H1 (cell line): Measurements from ENCODE around the gene ARHGAP24. TPM values are rescaled to one million over a fixed set of nuclear protein-coding genes. Genes with fewer than 3 reads are reported as not detected.

Experiments used
- CTCF ChIA-PET: fragments of 300-600 bp; sonication (Branson Sonifier 250); formaldehyde crosslinking; loops from one replicate; lab custom pipeline; 2021; ENCODE audit not compliant: partially characterized antibody; lab: Charles Lee
- POLR2A ChIA-PET: fragments of 300-600 bp; sonication (Branson Sonifier 250); formaldehyde crosslinking; loops from one replicate; lab custom pipeline; 2021; ENCODE audit warnings: inconsistent platforms; ENCODE audit not compliant: partially characterized antibody; lab: Charles Lee
- DNase-seq, 2 experiments: peaks; one replicate each; pipeline versions ENCODE4 v3.0.0 to v3.0.0-alpha.2; 2010 to 2022; ENCODE audit warnings: low spot score in 2 of 2, low read depth in 1 of 2, mixed read lengths in 1 of 2
- FAIRE-seq: peaks from 2 replicates; lab custom pipeline; 2011; peaks lifted over from hg19 to GRCh38; lab: Jason Lieb, UNC
- H2AFZ ChIP-seq: 2 replicates; pipeline ENCODE4 v1.8.1; 2012; ENCODE audit warnings: low read length, inconsistent platforms
- H2AK5ac ChIP-seq: 2 replicates; pipeline ENCODE4 v1.6.1; 2013; ENCODE audit warnings: low read depth, low read length
- H2BK120ac ChIP-seq: replicated peaks from 2 replicates; pipeline ENCODE3; 2013; ENCODE audit warnings: low read depth, low read length, inconsistent platforms
- H2BK12ac ChIP-seq: 2 replicates; pipeline ENCODE4 v1.6.1; 2013; ENCODE audit warnings: low read depth, low read length
- H2BK15ac ChIP-seq: 2 replicates; pipeline ENCODE4 v1.6.1; 2013; ENCODE audit warnings: low read length
- H2BK20ac ChIP-seq: 2 replicates; pipeline ENCODE4 v1.6.1; 2013; ENCODE audit warnings: low read length
- H2BK5ac ChIP-seq: 2 replicates; pipeline ENCODE4 v1.6.1; 2013; ENCODE audit warnings: low read depth, low read length
- H3K14ac ChIP-seq: 2 replicates; pipeline ENCODE4 v1.6.1; 2013; ENCODE audit warnings: inconsistent platforms; ENCODE audit not compliant: insufficient read length
- H3K18ac ChIP-seq: 2 replicates; pipeline ENCODE4 v1.6.1; 2013; ENCODE audit warnings: low read length; ENCODE audit errors: extremely low read depth
- H3K23ac ChIP-seq: 2 replicates; pipeline ENCODE4 v1.6.1; 2013; ENCODE audit warnings: inconsistent platforms; ENCODE audit not compliant: insufficient read length
- H3K23me2 ChIP-seq: 2 replicates; pipeline ENCODE4 v1.6.1; 2013; ENCODE audit warnings: low read depth, low read length
- H3K27ac ChIP-seq: 2 replicates; pipeline ENCODE4 v1.6.1; 2011; ENCODE audit warnings: low read depth, low read length, inconsistent platforms
- H3K27me3 ChIP-seq, 4 experiments: replicated peaks in 1 of 4; 1 replicate in 1 of 4; 2 replicates in 3 of 4; pipeline versions ENCODE4 v1.6.1 to v1.8.1; 2011 to 2013; ENCODE audit warnings: low read length in 3 of 4, mild to moderate bottlenecking in 3 of 4, inconsistent platforms in 2 of 4, mixed read lengths in 2 of 4, moderate library complexity in 1 of 4; ENCODE audit not compliant: control insufficient read depth in 3 of 4, insufficient read depth in 3 of 4; ENCODE audit errors: extremely low read depth in 1 of 4
- H3K36me3 ChIP-seq, 4 experiments: 2 replicates each; pipeline versions ENCODE4 v1.6.1 to v1.8.1; 2011 to 2013; ENCODE audit warnings: mild to moderate bottlenecking in 4 of 4, low read length in 3 of 4, moderate library complexity in 2 of 4, control low read depth in 1 of 4, inconsistent platforms in 1 of 4; ENCODE audit not compliant: insufficient read depth in 4 of 4, control insufficient read depth in 2 of 4
- H3K4ac ChIP-seq: replicated peaks from 2 replicates; pipeline ENCODE3; 2013; ENCODE audit warnings: low read length, low read depth, mixed read lengths, inconsistent platforms; ENCODE audit not compliant: insufficient read length
- H3K4me1 ChIP-seq, 4 experiments: replicated peaks in 1 of 4; 1 replicate in 1 of 4; 2 replicates in 3 of 4; pipeline versions ENCODE4 v1.6.1 to v1.8.1; 2011 to 2013; ENCODE audit warnings: low read length in 3 of 4, inconsistent platforms in 2 of 4, mixed read lengths in 1 of 4; ENCODE audit not compliant: insufficient read depth in 4 of 4, control insufficient read depth in 3 of 4
- H3K4me2 ChIP-seq, 2 experiments: 2 replicates each; pipeline versions ENCODE4 v1.6.1 to v1.8.1; 2011 to 2013; ENCODE audit warnings: low read depth in 2 of 2, low read length in 2 of 2, control low read depth in 1 of 2, inconsistent platforms in 1 of 2, mild to moderate bottlenecking in 1 of 2; ENCODE audit not compliant: insufficient read depth in 1 of 2
- H3K4me3 ChIP-seq, 4 experiments: fragments of 200-600, 300-600 bp in 1 of 4; sonication (generic), shearing (Covaris generic), sonication (Bioruptor Twin) in 1 of 4; 2 replicates each; pipeline versions ENCODE4 v1.5.1 to v1.8.1; 2011 to 2016; ENCODE audit warnings: low read length in 4 of 4, low read depth in 3 of 4, control low read depth in 2 of 4, inconsistent platforms in 2 of 4, mild to moderate bottlenecking in 2 of 4, mixed read lengths in 1 of 4, moderate library complexity in 1 of 4; ENCODE audit not compliant: insufficient read depth in 2 of 4; ENCODE audit errors: extremely low read depth in 1 of 4
- H3K56ac ChIP-seq: replicated peaks from 2 replicates; pipeline ENCODE3; 2013; ENCODE audit warnings: low read depth, mild to moderate bottlenecking, mixed read lengths, low read length, inconsistent platforms; ENCODE audit not compliant: insufficient read length
- H3K79me1 ChIP-seq: 2 replicates; pipeline ENCODE4 v1.6.1; 2013; ENCODE audit warnings: low read depth, low read length, control low read depth
- H3K79me2 ChIP-seq, 2 experiments: 2 replicates each; pipeline versions ENCODE4 v1.6.1 to v1.8.1; 2012 to 2013; ENCODE audit warnings: low read length in 2 of 2, mild to moderate bottlenecking in 2 of 2, inconsistent platforms in 1 of 2; ENCODE audit not compliant: insufficient read depth in 2 of 2, control insufficient read depth in 1 of 2
- H3K9ac ChIP-seq, 4 experiments: replicated peaks in 1 of 4; 1 replicate in 1 of 4; 2 replicates in 3 of 4; pipeline versions ENCODE4 v1.6.1 to v1.8.1; 2011 to 2013; ENCODE audit warnings: low read depth in 3 of 4, low read length in 3 of 4, control low read depth in 2 of 4, mild to moderate bottlenecking in 2 of 4, moderate library complexity in 2 of 4, inconsistent platforms in 1 of 4; ENCODE audit errors: extremely low read depth in 1 of 4
- H3K9me3 ChIP-seq, 2 experiments: 2 replicates each; pipeline versions ENCODE4 v1.6.1 to v1.8.1; 2012 to 2013; ENCODE audit warnings: mild to moderate bottlenecking in 2 of 2, moderate library complexity in 2 of 2, control low read depth in 1 of 2, inconsistent platforms in 1 of 2, low read depth in 1 of 2, low read length in 1 of 2, mixed read lengths in 1 of 2; ENCODE audit not compliant: insufficient read depth in 2 of 2
- H4K20me1 ChIP-seq, 2 experiments: replicated peaks in 1 of 2; 2 replicates each; pipeline versions ENCODE3 to v1.8.1; 2011 to 2013; ENCODE audit warnings: inconsistent platforms in 2 of 2, low read length in 2 of 2, mild to moderate bottlenecking in 1 of 2; ENCODE audit not compliant: insufficient read depth in 2 of 2, control insufficient read depth in 1 of 2
- H4K5ac ChIP-seq: 2 replicates; pipeline ENCODE4 v1.6.1; 2013; ENCODE audit warnings: low read length, low read depth, mixed read lengths, inconsistent platforms; ENCODE audit not compliant: insufficient read length
- H4K8ac ChIP-seq: 2 replicates; pipeline ENCODE4 v1.8.0; 2013; ENCODE audit warnings: mild to moderate bottlenecking, moderate library complexity, low read length, inconsistent platforms; ENCODE audit not compliant: insufficient read depth; ENCODE audit errors: extremely low read depth
- H4K91ac ChIP-seq: replicated peaks from 2 replicates; pipeline ENCODE3; 2013; ENCODE audit warnings: low read length, mixed read lengths, inconsistent platforms; ENCODE audit not compliant: insufficient read length
- BACH1 ChIP-seq: IDR thresholded peaks from 2 replicates; pipeline ENCODE4 v1.6.1; 2012; ENCODE audit warnings: low read length, improper control_type of control experiment
- BCL11A ChIP-seq, 2 experiments: IDR thresholded peaks; one replicate each; pipeline ENCODE4 v1.6.1; 2011; ENCODE audit warnings: low read depth in 2 of 2, low read length in 2 of 2, mild to moderate bottlenecking in 2 of 2
- CHD2 ChIP-seq: IDR thresholded peaks from 2 replicates; pipeline ENCODE4 v1.6.1; 2012; ENCODE audit warnings: low read length, improper control_type of control experiment
- KDM4A ChIP-seq: IDR thresholded peaks from one replicate; pipeline ENCODE4 v1.7.1; 2012; ENCODE audit warnings: low read depth, mild to moderate bottlenecking, moderate library complexity, low read length, inconsistent platforms; ENCODE audit not compliant: severe bottlenecking
- MAFK ChIP-seq: IDR thresholded peaks from 2 replicates; pipeline ENCODE4 v1.6.1; 2012; ENCODE audit warnings: low read depth, mild to moderate bottlenecking, improper control_type of control experiment, low read length
- POU5F1 ChIP-seq: IDR thresholded peaks from 2 replicates; pipeline ENCODE4 v1.6.1; 2011; ENCODE audit warnings: low read depth, mild to moderate bottlenecking, low read length, moderate library complexity
- RNF2 ChIP-seq: fragments of 200-900, 300-1000 bp; sonication (generic); IDR thresholded peaks from 2 replicates; pipeline ENCODE4 v1.7.1; 2016; ENCODE audit warnings: borderline replicate concordance, low read depth, mild to moderate bottlenecking, antibody characterized with exemption, low read length; ENCODE audit not compliant: poor library complexity, severe bottlenecking; ENCODE audit errors: missing control alignments
- SAP30 ChIP-seq: fragments of 300-600 bp; sonication (generic); IDR thresholded peaks from 2 replicates; pipeline ENCODE4 v1.7.1; 2012; ENCODE audit warnings: low read length, moderate library complexity, mild to moderate bottlenecking, inconsistent platforms; ENCODE audit not compliant: insufficient read depth, insufficient replicate concordance
- SIX5 ChIP-seq: IDR thresholded peaks from 2 replicates; pipeline ENCODE4 v1.6.1; 2011; ENCODE audit warnings: mild to moderate bottlenecking, low read depth, low read length
- SRF ChIP-seq: IDR thresholded peaks from 2 replicates; pipeline ENCODE4 v1.6.1; 2011; ENCODE audit warnings: mild to moderate bottlenecking, low read depth, low read length, moderate library complexity
- WGBS, 2 experiments: shearing (Covaris generic) in 1 of 2; methylation state at CpG; one replicate each; pipeline versions ENCODE4 v1.1.6 to v1.1.7; 2013 to 2015; ENCODE audit warnings: low lambda C conversion rate in 2 of 2, mixed read lengths in 2 of 2, inconsistent platforms in 1 of 2, low coverage in 1 of 2, missing lambda C conversion rate in 1 of 2; ENCODE audit not compliant: insufficient replicate concordance in 2 of 2, insufficient coverage in 1 of 2, insufficient read length in 1 of 2; ENCODE audit errors: extremely low coverage in 1 of 2, missing lambda C conversion rate in 1 of 2; 5-methylcytosine and 5-hydroxymethylcytosine counted together
- polyA plus RNA-seq, 7 experiments: library from polyadenylated mRNA; depleted of rRNA in 3 of 7; stranded (reverse) in 5 of 7; unstranded in 2 of 7; fragments of >200 nt in 5 of 7; fragments of 200-250 nt in 2 of 7; gene quantifications; 1 replicate in 5 of 7; 2 replicates in 1 of 7; 4 replicates in 1 of 7; pipeline versions ENCODE4 v1.2.1 to v1.2.3, GENCODE V29; 2011 to 2013; ENCODE audit warnings: missing spikeins in 2 of 7, mixed read lengths in 2 of 7
- total RNA-seq: library from RNA; stranded (reverse); fragmentation: NEBNext Ultra II Directional; extraction: Animal tissue kit (Norgen Biotek cat#: 25700); gene quantifications from 2 replicates; pipeline ENCODE4 v1.2.1, GENCODE V29; 2021
- TF ChIP-seq, protein P1 (sequence below): IDR thresholded peaks from 2 replicates; pipeline ENCODE4 v1.6.1; 2011; ENCODE audit warnings: low read length, improper control_type of control experiment

Gene ARHGAP24
- total and polyA plus RNA-seq, 2 of the 8 experiments (the other 6 are each of a cell fraction or from before 2014, with no cell fraction given): 0.08 to 0.50 TPM

DNA sequence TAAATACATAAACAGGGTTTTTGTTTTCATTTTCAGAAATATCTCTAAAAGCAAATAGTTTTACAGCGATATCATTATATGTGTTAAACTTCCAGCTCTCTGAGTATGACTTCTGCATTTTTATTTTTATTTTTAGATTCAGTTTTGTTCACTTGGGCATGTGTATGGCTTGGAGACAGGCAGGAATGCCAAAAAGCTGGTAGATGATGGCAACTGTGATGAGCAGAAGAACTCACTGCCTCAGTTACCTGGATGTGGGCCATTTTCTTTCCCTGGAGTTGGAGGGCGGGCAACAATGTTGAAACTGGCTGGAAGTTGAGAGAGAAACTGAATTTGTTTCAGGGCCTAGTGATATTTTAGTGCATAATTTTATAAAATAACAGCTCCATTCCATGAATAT is 266.4 kb downstream of the ARHGAP24 start:
- Histone ChIP-seq H3K79me2 (no peaks in the 10 kb centered on the region), H2BK15ac (no peak overlapping the region), H3K23ac (no peak overlapping the region), H3K4me1 (no peaks in the 10 kb centered on the region), H3K9ac (no peak overlapping the region), H2BK5ac (no peak overlapping the region), H3K23me2 (no peaks in the 10 kb centered on the region), H3K36me3 (no peaks in the 10 kb centered on the region), H3K14ac (no peak overlapping the region), H4K5ac (no peak overlapping the region), H2AFZ (no peak overlapping the region), H3K18ac (no peak overlapping the region), H3K79me1 (no peaks in the 10 kb centered on the region), H3K27ac (no peak overlapping the region), H2BK120ac (no peak overlapping the region), H4K20me1 (no peaks in the 10 kb centered on the region), H3K4ac (no peak overlapping the region), H2BK12ac (no peak overlapping the region), H3K4me2 (no peak overlapping the region), H2BK20ac (no peak overlapping the region), H2AK5ac (no peak overlapping the region), H4K8ac (no peak overlapping the region), H3K4me3 (no peak overlapping the region), H3K9me3 (no peaks in the 10 kb centered on the region), H4K91ac (no peak overlapping the region), H3K56ac (no peak overlapping the region), H3K27me3 (no peaks in the 10 kb centered on the region)
- WGBS, 2 experiments: 95% methylated on average over 2 of the region's 2 CpGs; no CpG with 5 or more reads in 1 of the 2 experiments
- ChIA-PET POLR2A (no interaction called here), CTCF (interaction anchor here (0.6 to 1.7 kb wide), 3 partner anchors 8 to 354 kb away, joined by 3 to 6 read pairs (median 4); no protein-coding TSS in a partner anchor)
- DNase-seq (no peak), FAIRE-seq (no peak)
- TF ChIP-seq, protein P1, sequence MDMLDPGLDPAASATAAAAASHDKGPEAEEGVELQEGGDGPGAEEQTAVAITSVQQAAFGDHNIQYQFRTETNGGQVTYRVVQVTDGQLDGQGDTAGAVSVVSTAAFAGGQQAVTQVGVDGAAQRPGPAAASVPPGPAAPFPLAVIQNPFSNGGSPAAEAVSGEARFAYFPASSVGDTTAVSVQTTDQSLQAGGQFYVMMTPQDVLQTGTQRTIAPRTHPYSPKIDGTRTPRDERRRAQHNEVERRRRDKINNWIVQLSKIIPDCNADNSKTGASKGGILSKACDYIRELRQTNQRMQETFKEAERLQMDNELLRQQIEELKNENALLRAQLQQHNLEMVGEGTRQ: no peak
- TF ChIP-seq BCL11A (IDR thresholded peaks at IDR 0.05; ENCODE audit: low read depth in 2 of 2, low read length in 2 of 2): no peak
- TF ChIP-seq SRF: no peak
- TF ChIP-seq BACH1: no peak
- TF ChIP-seq KDM4A: no peak
- TF ChIP-seq POU5F1: no peak
- no peak for TF ChIP-seq SIX5
- no peak for TF ChIP-seq RNF2
- no peak for TF ChIP-seq SAP30
- TF ChIP-seq CHD2: no peak
- no peak for TF ChIP-seq MAFK
